Mononuclear cell (primary cell): Measurements from ENCODE around the gene CALHM4. TPM values are rescaled to one million over a fixed set of nuclear protein-coding genes. Genes with fewer than 3 reads are reported as not detected.

Source experiments
- H3K27me3 ChIP-seq: 2 replicates; pipeline ENCODE4 v1.6.0; 2011; ENCODE audit warnings: low read length, control low read depth; ENCODE audit not compliant: insufficient read depth
- H3K4me1 ChIP-seq: 2 replicates; pipeline ENCODE4 v1.5.1; 2011; ENCODE audit warnings: mild to moderate bottlenecking, low read length, control low read depth; ENCODE audit not compliant: insufficient read depth
- H3K4me3 ChIP-seq: 2 replicates; pipeline ENCODE4 v1.5.1; 2011; ENCODE audit warnings: mild to moderate bottlenecking, low read length, moderate library complexity
- H3K9me3 ChIP-seq: 2 replicates; pipeline ENCODE4 v1.5.1; 2011; ENCODE audit warnings: low read depth, mild to moderate bottlenecking, control low read depth, low read length
- total RNA-seq: library from RNA; depleted of rRNA; stranded (reverse); fragments of >200 nt; gene quantifications from one replicate; pipeline ENCODE4 v1.2.3, GENCODE V29; 2012

CALHM4 gene
- total RNA-seq, 1 donor, result 0.21 TPM

DNA sequence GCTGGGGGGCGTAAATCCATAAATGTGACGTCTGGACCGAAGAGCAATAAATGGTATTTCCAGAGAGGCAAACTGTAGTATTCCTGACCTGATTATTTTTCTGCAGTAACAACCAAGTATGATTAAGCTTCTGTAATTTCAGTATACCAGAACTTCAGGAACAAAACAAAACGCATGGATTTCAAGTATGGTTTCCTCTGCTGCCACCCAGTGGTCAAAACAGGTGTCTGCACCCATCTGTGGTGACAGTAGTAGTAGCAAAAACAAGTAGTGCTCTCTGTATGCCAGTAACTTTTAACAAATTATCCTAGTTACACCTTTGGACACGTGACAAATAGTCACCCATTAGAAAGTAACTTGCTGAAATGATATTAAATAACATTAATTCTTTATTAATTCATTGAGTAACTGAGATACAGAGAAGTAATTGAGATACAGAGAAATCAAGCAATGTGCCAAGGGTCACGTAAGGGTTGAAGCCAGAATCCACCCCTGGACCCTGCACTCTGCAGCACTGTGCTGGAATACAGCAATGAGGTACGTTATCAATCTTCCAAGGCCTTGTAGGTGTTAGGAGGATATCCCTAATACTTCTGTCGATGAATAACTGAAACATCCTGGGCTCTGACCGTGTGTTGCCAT lies 7.9 kb downstream of the CALHM4 start:
- Histone ChIP-seq H3K27me3 (no peaks in the 10 kb centered on the region), H3K4me1 (no peaks in the 10 kb centered on the region)

DNA sequence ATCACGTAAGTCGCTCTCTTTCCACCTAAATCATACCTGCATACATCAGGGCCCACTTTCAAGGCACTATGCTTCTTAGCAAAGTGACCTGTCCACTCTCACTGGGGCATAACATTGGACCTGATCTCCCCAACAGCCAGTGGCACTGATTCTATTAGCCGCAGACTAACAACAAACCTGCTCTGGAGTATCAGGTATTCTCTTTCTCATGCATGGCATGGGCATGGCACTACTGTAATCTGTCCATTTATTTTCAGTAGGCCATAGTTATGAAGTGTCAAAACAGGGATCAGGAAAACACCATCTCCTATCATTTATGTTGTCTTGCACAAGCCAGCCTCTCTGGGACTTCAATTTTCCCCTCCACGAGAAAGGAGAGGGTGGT lies 8.5 kb downstream of the CALHM4 start:
- Histone ChIP-seq H3K4me3 (no peak overlapping the region), H3K27me3 (no peaks in the 10 kb centered on the region), H3K4me1 (no peaks in the 10 kb centered on the region), H3K9me3 (no peaks in the 10 kb centered on the region)

More for the DNA sequence above, 7.9 kb downstream of the CALHM4 start:
- no peak overlapping the region for H3K4me3 ChIP-seq
- H3K9me3 ChIP-seq, result no peaks in the 10 kb centered on the region

DNA sequence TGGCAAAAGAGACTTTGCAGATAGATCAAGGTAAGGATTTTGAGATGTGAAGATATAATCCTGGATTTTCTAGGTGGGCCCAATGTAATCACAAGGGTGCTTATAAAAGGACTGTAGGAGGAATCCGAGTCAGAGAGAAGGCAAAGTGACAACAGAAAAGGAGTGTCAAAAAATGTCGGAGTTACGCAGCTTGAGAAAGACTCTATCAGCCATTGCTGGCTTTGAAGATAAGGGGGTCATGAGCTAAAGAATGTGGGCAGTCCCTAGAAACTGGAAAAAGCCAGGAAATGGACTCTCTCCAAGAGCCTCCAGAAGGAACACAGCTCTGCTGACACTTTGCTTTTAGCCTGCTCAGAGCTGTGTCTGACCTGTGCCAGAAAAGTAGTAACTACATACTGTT lies 9.1 kb downstream of the CALHM4 start:
- Histone ChIP-seq H3K27me3 (no peaks in the 10 kb centered on the region), H3K4me3 (no peak overlapping the region), H3K4me1 (no peaks in the 10 kb centered on the region), H3K9me3 (no peaks in the 10 kb centered on the region)

DNA sequence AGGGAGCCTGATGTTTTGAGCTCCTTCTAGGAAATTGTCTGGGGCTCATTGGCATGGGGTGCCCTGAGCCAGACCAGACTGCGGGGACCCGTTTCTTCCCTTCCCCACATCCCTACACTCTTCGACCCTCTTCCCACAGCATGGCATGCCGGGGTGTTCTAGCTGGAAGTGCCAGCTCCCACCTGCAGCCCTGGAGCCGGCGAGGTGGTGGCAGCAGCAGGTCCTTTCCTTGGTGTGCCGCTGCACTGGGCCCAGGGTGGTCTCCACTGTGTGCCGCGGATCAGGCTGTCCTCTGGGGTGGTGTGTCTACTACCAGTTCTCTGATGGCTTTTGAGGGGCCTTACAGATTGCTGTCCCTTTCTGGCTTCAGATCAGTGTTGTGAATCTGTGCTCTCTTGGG lies 10.3 kb downstream of the CALHM4 start:
- H3K27me3 ChIP-seq, result no peaks in the 10 kb centered on the region
- H3K4me1 ChIP-seq, result peaks cover 8% of the 10 kb centered on the region
- no peak overlapping the region for H3K4me3 ChIP-seq
- no peaks in the 10 kb centered on the region for H3K9me3 ChIP-seq

DNA sequence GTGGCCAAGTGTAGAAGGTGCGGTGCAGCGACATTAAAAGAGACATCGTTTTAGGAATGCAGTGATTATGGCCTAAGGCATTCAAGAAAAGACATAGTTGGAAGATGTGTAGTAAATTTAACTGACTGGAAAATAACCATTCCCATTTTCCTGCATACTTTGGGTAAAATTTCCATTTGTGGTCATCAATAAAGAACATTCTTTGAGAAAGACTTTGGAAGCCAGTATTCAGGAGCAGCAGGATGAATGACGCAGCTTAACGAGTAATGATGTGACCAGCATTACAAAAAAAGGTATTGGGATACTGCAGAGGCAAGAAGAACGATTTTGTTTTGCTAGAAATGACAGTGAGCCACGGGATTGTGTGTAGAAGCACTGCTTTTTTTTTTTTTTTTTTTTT lies 10.8 kb downstream of the CALHM4 start:
- Histone ChIP-seq H3K4me3 (no peak overlapping the region), H3K27me3 (no peaks in the 10 kb centered on the region), H3K4me1 (peaks cover 13% of the 10 kb centered on the region), H3K9me3 (no peaks in the 10 kb centered on the region)

DNA sequence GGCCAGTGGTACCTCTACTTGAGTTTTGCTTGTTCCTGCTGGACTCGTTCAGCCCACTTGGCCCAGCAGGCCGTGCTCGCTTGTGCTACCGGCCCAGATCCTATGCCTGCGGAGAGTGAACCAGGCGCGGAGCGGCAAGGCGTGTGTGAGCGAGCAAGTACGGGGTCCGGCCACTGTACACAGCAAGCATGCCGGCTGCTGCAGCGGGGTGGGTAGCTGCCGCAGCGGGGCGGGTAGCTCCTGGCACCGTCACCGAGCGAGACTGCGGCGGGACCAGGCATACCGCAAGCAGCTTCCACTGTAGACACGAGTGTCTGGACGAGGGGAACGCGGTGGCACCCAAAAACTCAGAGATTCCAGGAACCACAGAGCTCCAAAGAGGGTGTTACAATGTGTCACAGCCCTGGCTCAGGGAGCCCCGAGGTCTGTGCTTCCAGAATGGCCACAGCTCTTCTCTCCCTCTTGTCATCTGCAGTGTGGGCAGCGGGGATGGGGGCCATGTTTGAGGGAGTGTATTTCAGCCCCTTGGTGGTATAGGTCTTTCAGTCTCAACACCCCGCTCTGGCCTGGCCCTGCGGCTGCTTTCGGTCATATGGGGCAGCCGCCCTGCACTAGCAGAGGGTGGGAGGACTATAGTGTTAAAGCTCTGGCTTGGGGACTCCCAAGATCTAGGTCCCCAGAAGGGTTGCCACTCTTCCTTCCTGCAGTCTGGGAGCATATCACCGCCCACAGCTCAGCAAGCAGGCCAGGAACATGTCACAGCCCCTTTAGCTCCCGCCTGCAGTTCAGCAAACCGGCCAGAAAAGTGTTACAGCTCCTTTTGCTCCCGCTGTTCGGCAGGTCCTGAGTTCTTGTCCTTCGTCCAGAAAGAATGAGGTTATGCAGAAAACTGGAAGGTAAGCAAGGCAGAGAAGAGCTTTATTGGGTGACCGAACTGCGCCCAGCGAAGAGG lies 11.6 kb downstream of the CALHM4 start:
- H3K9me3 ChIP-seq, result no peaks in the 10 kb centered on the region
- no peak overlapping the region for H3K4me3 ChIP-seq
- peaks cover 19% of the 10 kb centered on the region for H3K4me1 ChIP-seq
- no peaks in the 10 kb centered on the region for H3K27me3 ChIP-seq

DNA sequence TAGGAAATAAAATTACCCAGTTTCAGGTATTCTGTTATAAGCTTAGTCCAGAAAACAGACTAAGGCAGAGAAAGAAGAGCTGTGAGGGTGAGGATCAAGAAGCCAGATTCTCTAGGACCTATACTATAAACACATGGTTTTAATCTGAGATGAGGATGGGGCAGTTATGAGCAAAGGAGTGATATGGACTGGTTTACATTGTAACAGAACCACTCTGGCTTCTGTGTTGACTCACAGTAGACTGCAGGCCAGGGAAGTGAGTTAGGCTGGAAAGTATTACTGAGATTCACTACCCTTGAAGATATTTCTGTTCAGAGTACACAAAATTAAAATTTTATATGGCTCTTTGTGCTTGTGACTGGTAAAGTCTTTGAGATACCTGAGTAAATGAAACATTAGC lies 14.6 kb downstream of the CALHM4 start:
- Histone ChIP-seq H3K4me1 (peaks cover 39% of the 10 kb centered on the region), H3K27me3 (no peaks in the 10 kb centered on the region), H3K4me3 (no peak overlapping the region), H3K9me3 (no peaks in the 10 kb centered on the region)

DNA sequence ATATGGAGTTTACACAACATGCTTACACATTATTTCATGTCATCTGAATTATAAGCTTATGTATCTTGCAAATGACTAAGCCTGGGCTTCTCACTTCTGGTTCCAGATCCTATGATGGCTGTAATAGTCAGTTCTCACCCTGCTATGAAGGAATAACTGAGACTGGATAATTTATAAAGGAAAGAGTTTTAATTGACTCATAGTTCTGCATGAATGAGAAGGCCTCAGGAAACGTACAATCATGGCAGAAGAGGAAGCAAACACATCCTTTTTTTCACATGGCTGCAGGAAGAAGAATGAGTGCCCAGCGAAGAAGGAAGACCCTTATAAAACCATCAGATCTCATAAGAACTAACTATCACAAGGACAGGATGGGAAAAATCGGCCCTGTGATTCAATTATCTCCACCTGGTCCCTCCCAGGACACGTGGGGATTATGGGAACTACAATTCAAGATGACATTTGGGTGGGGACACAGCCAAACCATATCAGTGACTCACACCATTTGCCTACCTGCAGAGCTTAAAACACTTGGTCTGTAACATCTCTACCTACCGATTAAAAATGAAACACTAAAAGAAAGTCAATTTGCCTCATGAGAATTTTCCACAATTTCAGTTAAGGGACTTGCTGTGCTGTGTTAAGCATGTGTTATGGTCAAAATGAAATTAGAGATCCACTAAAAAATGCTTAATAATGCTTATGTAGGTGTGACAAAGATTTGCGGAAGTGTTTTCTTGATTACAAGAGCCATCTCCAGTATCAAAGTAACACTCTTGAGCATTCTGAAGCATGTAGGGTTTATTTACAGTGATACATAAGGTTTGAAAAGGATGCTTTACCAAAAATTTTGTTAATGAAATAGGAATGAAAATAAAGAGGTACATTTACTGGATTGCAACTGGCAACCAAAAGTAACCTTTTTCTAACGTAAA lies 15.5 kb downstream of the CALHM4 start:
- H3K9me3 ChIP-seq, result no peaks in the 10 kb centered on the region
- H3K4me3 ChIP-seq, result no peak overlapping the region
- no peaks in the 10 kb centered on the region for H3K27me3 ChIP-seq
- H3K4me1 ChIP-seq, result peaks cover 39% of the 10 kb centered on the region

DNA sequence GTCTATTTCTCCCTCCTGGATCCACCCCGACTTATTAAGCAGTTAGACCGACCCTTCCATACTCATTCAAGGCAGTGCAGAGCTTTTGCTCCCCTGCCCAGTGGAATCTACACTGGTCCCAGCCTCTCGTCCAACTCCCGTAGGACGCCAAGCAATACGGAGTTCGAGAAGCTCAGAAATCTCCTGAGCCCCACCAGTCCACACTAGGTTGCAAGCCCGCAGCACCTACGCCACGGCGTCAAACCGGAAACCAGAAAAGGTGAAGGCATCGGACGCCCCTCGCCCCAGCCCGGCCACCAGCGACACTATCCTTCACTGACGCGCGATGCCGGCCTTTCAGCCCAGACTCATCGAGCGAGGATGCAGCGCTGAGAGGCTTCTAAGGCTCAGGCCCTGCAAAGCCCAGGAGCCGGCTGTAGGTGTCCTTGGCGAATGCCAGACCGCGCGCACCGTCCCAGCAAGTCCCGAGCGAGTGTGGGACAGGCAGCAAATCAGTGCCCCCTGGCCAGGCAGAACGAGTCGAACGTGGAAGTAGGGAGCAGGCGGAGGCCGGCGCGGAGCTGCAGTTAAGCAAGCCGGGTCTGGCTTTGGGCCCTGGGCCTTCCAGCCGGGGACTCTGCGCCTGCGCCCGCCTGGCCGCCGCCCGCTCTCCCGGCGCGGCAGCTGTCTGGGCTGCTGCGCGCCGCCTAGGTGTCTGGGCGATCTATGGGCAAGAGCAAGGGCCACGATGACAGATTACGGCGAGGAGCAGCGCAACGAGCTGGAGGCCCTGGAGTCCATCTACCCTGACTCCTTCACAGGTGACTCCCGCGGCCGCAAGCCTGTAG lies 17.5 kb downstream of the CALHM4 start, which contains the start of gene RWDD1:
Gene RWDD1, plus strand, starts transcription at position 649 of the 827 bp plus-strand sequence. Its CDS starts 79 bp downstream, at position 728.
- no peaks in the 10 kb centered on the region for H3K27me3 ChIP-seq

DNA sequence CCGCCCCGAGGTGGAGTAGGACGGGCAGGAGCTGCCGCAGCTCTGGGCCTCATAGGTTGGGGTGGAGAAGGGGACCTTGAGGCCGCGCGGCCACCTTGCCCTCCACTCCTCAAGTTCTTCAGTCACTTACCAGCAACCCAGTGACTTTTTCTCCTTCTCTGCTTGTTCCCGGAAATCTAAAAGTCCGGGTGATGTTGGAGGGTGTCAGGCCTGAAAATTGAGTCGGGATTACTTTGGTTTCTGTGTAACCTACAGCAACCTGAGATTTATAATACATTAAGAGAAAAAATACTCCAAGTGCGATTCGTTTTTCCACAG lies 18.1 kb downstream of the CALHM4 start:
- peaks cover 39% of the 10 kb centered on the region for H3K4me1 ChIP-seq
- H3K9me3 ChIP-seq, result no peaks in the 10 kb centered on the region
- H3K4me3 ChIP-seq, result peak overlapping the region; percentile 93
- no peaks in the 10 kb centered on the region for H3K27me3 ChIP-seq

More for the DNA sequence above, 17.5 kb downstream of the CALHM4 start, which contains the start of gene RWDD1:
- peaks cover 39% of the 10 kb centered on the region for H3K4me1 ChIP-seq
- H3K4me3 ChIP-seq, result peak within 1 kb of the TSS; percentile 93
- no peaks in the 10 kb centered on the region for H3K9me3 ChIP-seq

DNA sequence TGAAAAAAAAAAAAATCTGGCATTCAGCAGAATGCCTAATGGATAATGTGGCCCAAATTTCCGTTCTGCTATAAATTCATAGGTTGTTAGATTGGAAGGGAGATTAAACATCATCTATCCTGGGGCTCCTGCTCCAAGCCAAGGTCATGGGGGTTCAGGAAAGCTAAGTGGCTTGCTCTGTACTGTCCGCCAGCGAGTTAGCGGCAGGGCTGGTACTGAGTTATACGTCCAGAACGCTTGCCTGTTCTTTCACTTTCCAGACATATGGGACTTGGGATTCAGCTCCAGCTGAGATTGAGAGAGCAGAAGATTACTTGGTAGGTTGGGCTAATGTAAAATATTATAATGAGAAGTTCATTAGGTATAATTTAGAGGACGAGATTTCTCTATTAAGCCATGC lies 18.6 kb downstream of the CALHM4 start:
- Histone ChIP-seq H3K4me1 (peaks cover 39% of the 10 kb centered on the region), H3K4me3 (peak overlapping the region; percentile 93), H3K9me3 (no peaks in the 10 kb centered on the region), H3K27me3 (no peaks in the 10 kb centered on the region)

DNA sequence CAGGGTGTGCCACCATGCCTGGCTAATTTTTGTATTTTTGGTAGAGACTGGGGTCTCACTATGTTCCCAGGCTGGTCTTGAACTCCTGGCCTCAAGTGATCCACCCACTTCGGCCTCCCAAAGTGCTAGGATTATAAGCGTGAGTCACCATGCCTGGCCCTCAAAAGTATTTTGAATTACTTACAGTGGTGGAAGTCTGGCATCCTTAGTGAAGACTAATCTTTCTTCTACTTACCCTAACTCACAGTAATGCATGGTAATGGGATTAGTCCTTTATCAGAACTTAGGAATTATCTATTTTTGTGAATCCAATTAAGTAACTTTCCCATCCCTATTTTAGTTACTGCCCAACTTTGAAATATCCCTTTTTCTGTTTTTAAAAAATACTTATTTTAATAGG lies 21.7 kb downstream of the CALHM4 start:
- Histone ChIP-seq H3K27me3 (no peaks in the 10 kb centered on the region), H3K9me3 (no peaks in the 10 kb centered on the region), H3K4me1 (peaks cover 19% of the 10 kb centered on the region), H3K4me3 (no peak overlapping the region)

DNA sequence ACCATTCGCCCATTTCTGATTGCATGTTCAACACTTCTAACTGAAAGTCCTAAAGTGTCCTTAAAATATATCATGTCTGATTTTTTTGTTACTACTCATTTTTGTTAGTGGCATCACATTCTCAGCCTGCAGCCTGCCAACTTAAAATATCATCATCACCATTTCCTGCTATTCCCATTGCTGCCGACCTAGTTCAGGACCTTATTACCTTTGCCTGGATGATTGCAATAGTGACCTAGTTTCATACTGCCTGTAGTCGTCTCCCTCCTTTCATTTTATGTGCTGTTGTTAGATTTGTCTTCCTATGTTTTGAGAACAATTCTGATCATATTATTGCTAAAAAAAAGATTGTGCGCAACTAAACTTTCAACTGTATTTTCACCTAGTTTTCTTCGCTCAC lies 23.9 kb downstream of the CALHM4 start:
- Histone ChIP-seq H3K4me1 (peaks cover 5% of the 10 kb centered on the region), H3K4me3 (no peak overlapping the region), H3K9me3 (no peaks in the 10 kb centered on the region), H3K27me3 (no peaks in the 10 kb centered on the region)

DNA sequence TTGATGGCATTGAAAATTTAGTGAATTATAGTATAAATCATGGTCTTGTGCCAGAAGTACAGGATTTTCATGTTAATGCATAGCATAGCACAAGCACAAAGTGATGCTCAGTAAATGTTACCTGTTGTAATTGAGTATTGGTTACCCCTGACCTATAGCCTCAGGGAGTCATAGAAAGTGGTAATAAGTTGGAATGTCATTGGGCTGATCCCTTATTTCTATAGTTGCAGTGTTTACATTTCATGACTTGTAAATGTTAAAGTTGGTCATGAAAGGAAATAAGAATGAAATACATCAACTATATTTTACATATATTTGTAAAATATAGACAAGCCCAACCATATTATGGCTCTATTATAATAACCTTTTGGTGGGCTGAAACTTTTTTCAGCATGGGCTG lies 24.8 kb downstream of the CALHM4 start:
- H3K27me3 ChIP-seq, result no peaks in the 10 kb centered on the region
- no peak overlapping the region for H3K4me3 ChIP-seq
- H3K4me1 ChIP-seq, result no peaks in the 10 kb centered on the region
- no peaks in the 10 kb centered on the region for H3K9me3 ChIP-seq
